PC-3 (cell line): ENCODE measurements around the gene SLC25A11. TPM values are rescaled to one million over a fixed set of nuclear protein-coding genes. Genes with fewer than 3 reads are reported as not detected.

Source experiments
- ATAC-seq: fragments of 200-7000 bp; cut with Tn5 transposase; 2 replicates; pipeline ENCODE4 v1.9.1; 2020; ENCODE audit warnings: mild to moderate bottlenecking, moderate library complexity
- BruUV-seq: library from RNA; stranded (reverse); fragments of 400-500 nt; replicated peaks from 2 replicates; lab custom pipeline; 2021; lab: Mats Ljungman, UMichigan
- CTCF ChIA-PET: fragments of 300-600 bp; sonication (Branson Sonifier 250); formaldehyde crosslinking; loops from one replicate; lab custom pipeline; 2022; ENCODE audit warnings: antibody characterized with exemption; lab: Charles Lee
- POLR2A ChIA-PET: fragments of 300-600 bp; sonication (Branson Sonifier 250); formaldehyde crosslinking; loops from one replicate; lab custom pipeline; 2022; ENCODE audit warnings: antibody characterized with exemption; ENCODE audit not compliant: unreplicated experiment; lab: Charles Lee
- DNase-seq: peaks from one replicate; pipeline ENCODE4 v3.0.0-alpha.2; 2015
- H2AFZ ChIP-seq: fragments of 300-600 bp; sonication (generic); 2 replicates; pipeline ENCODE4 v1.6.0; 2016; ENCODE audit warnings: antibody characterized with exemption, low read length
- H3F3A ChIP-seq: fragments of 300-600 bp; sonication (generic); one replicate; pipeline ENCODE4 v1.6.0; 2017; ENCODE audit warnings: antibody characterized with exemption, low read length, control low read depth, mild to moderate bottlenecking; ENCODE audit not compliant: unreplicated experiment
- H3K27ac ChIP-seq: fragments of 300-600 bp; sonication (generic); 2 replicates; pipeline ENCODE4 v1.5.1; 2016; ENCODE audit warnings: mild to moderate bottlenecking, low read length
- H3K27me3 ChIP-seq: fragments of 300-600 bp; sonication (generic); 2 replicates; pipeline ENCODE4 v1.6.1; 2016; ENCODE audit warnings: low read length, mixed read lengths
- H3K36me3 ChIP-seq: fragments of 300-600 bp; sonication (generic); 2 replicates; pipeline ENCODE4 v1.6.1; 2016; ENCODE audit warnings: low read depth, mixed run types, low read length, mixed read lengths
- H3K4me1 ChIP-seq: fragments of 300-600 bp; sonication (generic); 2 replicates; pipeline ENCODE4 v1.5.1; 2016; ENCODE audit warnings: low read length; ENCODE audit not compliant: insufficient read depth
- H3K4me2 ChIP-seq: fragments of 300-600 bp; sonication (generic); 2 replicates; pipeline ENCODE4 v1.6.0; 2016; ENCODE audit warnings: low read length
- H3K4me3 ChIP-seq: fragments of 300-600 bp; sonication (generic); 2 replicates; pipeline ENCODE4 v1.5.1; 2016; ENCODE audit warnings: mild to moderate bottlenecking, low read length, mixed read lengths
- H3K79me2 ChIP-seq: fragments of 300-600 bp; sonication (generic); 2 replicates; pipeline ENCODE4 v1.6.1; 2017; ENCODE audit warnings: low read length, mixed read lengths
- H3K9ac ChIP-seq: fragments of 300-600 bp; sonication (generic); 2 replicates; pipeline ENCODE4 v1.6.0; 2016; ENCODE audit warnings: mild to moderate bottlenecking, low read length
- H3K9me2 ChIP-seq: fragments of 300-600 bp; sonication (generic); replicated peaks from 2 replicates; pipeline ENCODE4 v1.6.1; 2016; ENCODE audit warnings: mixed run types, low read length, mixed read lengths
- H3K9me3 ChIP-seq: fragments of 300-600 bp; sonication (generic); 2 replicates; pipeline ENCODE4 v1.6.1; 2016; ENCODE audit warnings: low read length, mixed read lengths
- H4K20me1 ChIP-seq: fragments of 300-600 bp; sonication (generic); 2 replicates; pipeline ENCODE4 v1.6.1; 2016; ENCODE audit warnings: low read length, mixed read lengths
- EZH2 ChIP-seq: fragments of 300-600 bp; sonication (generic); IDR thresholded peaks from one replicate; pipeline ENCODE4 v1.6.1; 2017; ENCODE audit warnings: antibody characterized with exemption, mild to moderate bottlenecking, low read length; ENCODE audit not compliant: unreplicated experiment
- EZH2phosphoT487 ChIP-seq: fragments of 300-600 bp; sonication (generic); IDR thresholded peaks from 2 replicates; pipeline ENCODE4 v1.6.1; 2018; ENCODE audit warnings: mild to moderate bottlenecking, antibody characterized with exemption, low read length, borderline replicate concordance
- intact Hi-C: fragments of 100-400 bp; cut with micrococcal nuclease; formaldehyde crosslinking; loops from 2 replicates; pipeline ENCODE4 v1.9.0; 2023
- total RNA-seq: library from RNA; depleted of rRNA; stranded (reverse); fragments of >200 nt; gene quantifications from 2 replicates; pipeline ENCODE4 v1.2.3, GENCODE V29; 2014
- TF ChIP-seq, protein P1 (sequence below): fragments of 300-600 bp; sonication (generic); conservative IDR thresholded peaks from 2 replicates; pipeline ENCODE4 v1.5.1; 2017; ENCODE audit warnings: antibody characterized with exemption, low read depth, mild to moderate bottlenecking, low read length

Gene SLC25A11
- total RNA-seq, 1 experiment from 2014 or later, result 72.1 TPM

- Histone ChIP-seq H3K79me2 (no peaks in the 10 kb centered on the region), H3K27ac (no peak overlapping the region), H3K9me2 (no peaks in the 10 kb centered on the region), H2AFZ (no peak overlapping the region), H3F3A (no peaks in the 10 kb centered on the region), H3K36me3 (no peaks in the 10 kb centered on the region; the same call in 1 of the 2 replicates), H3K27me3 (no peaks in the 10 kb centered on the region), H3K9ac (no peak overlapping the region), H3K9me3 (no peaks in the 10 kb centered on the region), H3K4me1 (no peaks in the 10 kb centered on the region), H3K4me2 (no peak overlapping the region), H4K20me1 (no peaks in the 10 kb centered on the region), H3K4me3 (no peak overlapping the region)
- TF ChIP-seq, protein P1, sequence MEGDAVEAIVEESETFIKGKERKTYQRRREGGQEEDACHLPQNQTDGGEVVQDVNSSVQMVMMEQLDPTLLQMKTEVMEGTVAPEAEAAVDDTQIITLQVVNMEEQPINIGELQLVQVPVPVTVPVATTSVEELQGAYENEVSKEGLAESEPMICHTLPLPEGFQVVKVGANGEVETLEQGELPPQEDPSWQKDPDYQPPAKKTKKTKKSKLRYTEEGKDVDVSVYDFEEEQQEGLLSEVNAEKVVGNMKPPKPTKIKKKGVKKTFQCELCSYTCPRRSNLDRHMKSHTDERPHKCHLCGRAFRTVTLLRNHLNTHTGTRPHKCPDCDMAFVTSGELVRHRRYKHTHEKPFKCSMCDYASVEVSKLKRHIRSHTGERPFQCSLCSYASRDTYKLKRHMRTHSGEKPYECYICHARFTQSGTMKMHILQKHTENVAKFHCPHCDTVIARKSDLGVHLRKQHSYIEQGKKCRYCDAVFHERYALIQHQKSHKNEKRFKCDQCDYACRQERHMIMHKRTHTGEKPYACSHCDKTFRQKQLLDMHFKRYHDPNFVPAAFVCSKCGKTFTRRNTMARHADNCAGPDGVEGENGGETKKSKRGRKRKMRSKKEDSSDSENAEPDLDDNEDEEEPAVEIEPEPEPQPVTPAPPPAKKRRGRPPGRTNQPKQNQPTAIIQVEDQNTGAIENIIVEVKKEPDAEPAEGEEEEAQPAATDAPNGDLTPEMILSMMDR, result no peak
- no peak for TF ChIP-seq EZH2
- POLR2A ChIA-PET, result no interaction called here
- intact Hi-C loops, result no loop called here
- BruUV-seq, result no TSS peak
- no peak for ATAC-seq
- CTCF ChIA-PET, result no interaction called here
- no peak for DNase-seq
Measured at GRCh38 chr17:4897198-4897687, 42.6 kb downstream of the SLC25A11 start.

DNA sequence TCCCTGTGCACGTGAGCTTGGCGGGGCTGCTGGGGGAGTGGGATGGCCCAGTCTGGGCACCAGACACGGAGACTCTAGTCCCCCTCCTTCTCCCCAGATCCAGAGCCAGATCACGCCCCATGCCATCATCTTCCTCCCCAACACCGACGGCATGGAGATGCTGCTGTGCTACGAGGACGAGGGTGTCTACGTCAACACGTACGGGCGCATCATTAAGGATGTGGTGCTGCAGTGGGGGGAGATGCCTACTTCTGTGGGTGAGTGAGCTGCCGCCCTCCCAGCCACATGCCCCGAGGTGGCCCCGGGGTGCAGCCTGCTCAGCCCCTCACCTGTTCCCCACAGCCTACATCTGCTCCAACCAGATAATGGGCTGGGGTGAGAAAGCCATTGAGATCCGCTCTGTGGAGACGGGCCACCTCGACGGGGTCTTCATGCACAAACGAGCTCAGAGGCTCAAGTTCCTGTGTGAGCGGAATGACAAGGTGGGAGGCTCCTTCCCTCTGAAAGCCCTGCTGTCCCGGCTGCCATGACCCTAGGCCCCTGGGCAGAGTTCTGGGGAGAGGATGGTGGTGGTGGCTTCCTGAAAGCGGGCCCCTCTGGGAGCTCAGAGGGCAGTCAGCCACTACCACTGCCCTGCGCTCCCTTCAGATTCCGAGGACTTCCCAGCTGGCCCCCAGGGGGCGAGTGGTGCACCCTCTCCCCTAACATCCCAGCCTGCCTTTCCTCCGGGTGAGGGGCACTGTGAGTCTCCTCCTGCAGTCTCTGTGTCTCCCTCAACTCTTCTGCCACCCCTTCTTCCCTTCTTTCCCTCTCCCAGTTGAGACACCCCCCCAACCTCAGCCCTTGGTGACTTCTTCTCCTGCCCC is 43.3 kb downstream of the SLC25A11 start:
- POLR2A ChIA-PET, result no interaction called here
- H4K20me1 ChIP-seq, result no peaks in the 10 kb centered on the region
- BruUV-seq, result no TSS peak
- no peak overlapping the region for H3K4me3 ChIP-seq
- no peaks in the 10 kb centered on the region; the same call in 1 of the 2 replicates for H3K36me3 ChIP-seq
- H3K27me3 ChIP-seq, result no peaks in the 10 kb centered on the region
- intact Hi-C loops, result no loop called here
- no peak; the same call in 1 of the 2 replicates for ATAC-seq
- no peak overlapping the region for H2AFZ ChIP-seq
- H3K4me1 ChIP-seq, result no peaks in the 10 kb centered on the region
- TF ChIP-seq EZH2 (no peak), EZH2phosphoT487 (no peak)
- TF ChIP-seq, protein P1, result no peak
- CTCF ChIA-PET, result no interaction called here
- H3K9me2 ChIP-seq, result no peaks in the 10 kb centered on the region
- no peak overlapping the region for H3K4me2 ChIP-seq
- no peaks in the 10 kb centered on the region for H3F3A ChIP-seq
- no peak overlapping the region for H3K27ac ChIP-seq
- H3K9ac ChIP-seq, result no peak overlapping the region
- DNase-seq, result no peak
- no peaks in the 10 kb centered on the region for H3K9me3 ChIP-seq
- no peaks in the 10 kb centered on the region for H3K79me2 ChIP-seq
